ENCODE results near the gene IL12RB1.

DNA sequence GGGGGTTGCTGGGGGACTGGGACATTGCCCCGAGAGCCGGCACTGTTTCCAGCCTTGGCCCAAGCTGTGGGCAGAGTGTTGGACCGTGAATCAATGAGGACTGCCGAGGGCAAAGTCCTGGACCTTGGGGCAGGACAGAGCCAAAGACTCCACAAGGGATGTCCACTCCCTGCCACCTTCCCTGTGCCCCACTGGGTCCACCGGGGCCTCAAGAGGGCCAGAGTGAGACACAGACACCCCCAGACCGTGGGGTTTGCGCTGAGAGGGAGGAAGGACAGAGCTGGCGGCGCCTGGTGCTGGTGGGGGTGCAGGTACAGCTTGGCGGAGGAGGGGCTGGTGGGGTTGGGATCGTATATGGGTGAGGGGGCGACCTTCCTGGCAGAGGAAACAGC lies 22.6 kb upstream of the IL12RB1 start:
- TF ChIP-seq, protein P1, sequence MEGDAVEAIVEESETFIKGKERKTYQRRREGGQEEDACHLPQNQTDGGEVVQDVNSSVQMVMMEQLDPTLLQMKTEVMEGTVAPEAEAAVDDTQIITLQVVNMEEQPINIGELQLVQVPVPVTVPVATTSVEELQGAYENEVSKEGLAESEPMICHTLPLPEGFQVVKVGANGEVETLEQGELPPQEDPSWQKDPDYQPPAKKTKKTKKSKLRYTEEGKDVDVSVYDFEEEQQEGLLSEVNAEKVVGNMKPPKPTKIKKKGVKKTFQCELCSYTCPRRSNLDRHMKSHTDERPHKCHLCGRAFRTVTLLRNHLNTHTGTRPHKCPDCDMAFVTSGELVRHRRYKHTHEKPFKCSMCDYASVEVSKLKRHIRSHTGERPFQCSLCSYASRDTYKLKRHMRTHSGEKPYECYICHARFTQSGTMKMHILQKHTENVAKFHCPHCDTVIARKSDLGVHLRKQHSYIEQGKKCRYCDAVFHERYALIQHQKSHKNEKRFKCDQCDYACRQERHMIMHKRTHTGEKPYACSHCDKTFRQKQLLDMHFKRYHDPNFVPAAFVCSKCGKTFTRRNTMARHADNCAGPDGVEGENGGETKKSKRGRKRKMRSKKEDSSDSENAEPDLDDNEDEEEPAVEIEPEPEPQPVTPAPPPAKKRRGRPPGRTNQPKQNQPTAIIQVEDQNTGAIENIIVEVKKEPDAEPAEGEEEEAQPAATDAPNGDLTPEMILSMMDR (IDR thresholded peaks at IDR 0.05 in 2 of 3, conservative IDR thresholded peaks at IDR 0.05 in 1 of 3; ENCODE audit: control insufficient read depth in 2 of 3, extremely low read depth in 1 of 3, insufficient read depth in 1 of 3, low read depth in 3 of 3, low read length in 3 of 3) = no peak
- TF ChIP-seq EZH2 (IDR thresholded peaks at IDR 0.05; ENCODE audit: borderline replicate concordance, control insufficient read depth, low read depth, low read length) (no peak), ZZZ3 (IDR thresholded peaks at IDR 0.05; ENCODE audit: control insufficient read depth, insufficient read length, low read depth) (no peak), RFX5 (IDR thresholded peaks at IDR 0.05; ENCODE audit: low read depth, low read length) (no peak), SRF (IDR thresholded peaks at IDR 0.05; ENCODE audit: low read depth in 2 of 2, low read length in 2 of 2) (no peak), CEBPB (IDR thresholded peaks at IDR 0.05; ENCODE audit: borderline replicate concordance in 1 of 2, low read depth in 2 of 2, low read length in 2 of 2) (no peak), TCF3 (IDR thresholded peaks at IDR 0.05; ENCODE audit: borderline replicate concordance, insufficient read depth, low read depth, low read length) (no peak), CHD4 (IDR thresholded peaks at IDR 0.05) (no peak), EP300 (IDR thresholded peaks at IDR 0.05; ENCODE audit: borderline replicate concordance in 1 of 2, control insufficient read depth in 1 of 2, low read depth in 2 of 2, low read length in 2 of 2) (no peak), FOS (IDR thresholded peaks at IDR 0.05; ENCODE audit: borderline replicate concordance, extremely low read depth, insufficient read length) (no peak), POLR2AphosphoS5 (IDR thresholded peaks at IDR 0.05; ENCODE audit: low read length) (no peak)
- TF ChIP-seq, protein P2, sequence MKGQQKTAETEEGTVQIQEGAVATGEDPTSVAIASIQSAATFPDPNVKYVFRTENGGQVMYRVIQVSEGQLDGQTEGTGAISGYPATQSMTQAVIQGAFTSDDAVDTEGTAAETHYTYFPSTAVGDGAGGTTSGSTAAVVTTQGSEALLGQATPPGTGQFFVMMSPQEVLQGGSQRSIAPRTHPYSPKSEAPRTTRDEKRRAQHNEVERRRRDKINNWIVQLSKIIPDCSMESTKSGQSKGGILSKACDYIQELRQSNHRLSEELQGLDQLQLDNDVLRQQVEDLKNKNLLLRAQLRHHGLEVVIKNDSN (IDR thresholded peaks at IDR 0.05; ENCODE audit: borderline replicate concordance, extremely low read length, insufficient read depth, low read depth, low read length) = no peak
- TF ChIP-seq, protein P3, sequence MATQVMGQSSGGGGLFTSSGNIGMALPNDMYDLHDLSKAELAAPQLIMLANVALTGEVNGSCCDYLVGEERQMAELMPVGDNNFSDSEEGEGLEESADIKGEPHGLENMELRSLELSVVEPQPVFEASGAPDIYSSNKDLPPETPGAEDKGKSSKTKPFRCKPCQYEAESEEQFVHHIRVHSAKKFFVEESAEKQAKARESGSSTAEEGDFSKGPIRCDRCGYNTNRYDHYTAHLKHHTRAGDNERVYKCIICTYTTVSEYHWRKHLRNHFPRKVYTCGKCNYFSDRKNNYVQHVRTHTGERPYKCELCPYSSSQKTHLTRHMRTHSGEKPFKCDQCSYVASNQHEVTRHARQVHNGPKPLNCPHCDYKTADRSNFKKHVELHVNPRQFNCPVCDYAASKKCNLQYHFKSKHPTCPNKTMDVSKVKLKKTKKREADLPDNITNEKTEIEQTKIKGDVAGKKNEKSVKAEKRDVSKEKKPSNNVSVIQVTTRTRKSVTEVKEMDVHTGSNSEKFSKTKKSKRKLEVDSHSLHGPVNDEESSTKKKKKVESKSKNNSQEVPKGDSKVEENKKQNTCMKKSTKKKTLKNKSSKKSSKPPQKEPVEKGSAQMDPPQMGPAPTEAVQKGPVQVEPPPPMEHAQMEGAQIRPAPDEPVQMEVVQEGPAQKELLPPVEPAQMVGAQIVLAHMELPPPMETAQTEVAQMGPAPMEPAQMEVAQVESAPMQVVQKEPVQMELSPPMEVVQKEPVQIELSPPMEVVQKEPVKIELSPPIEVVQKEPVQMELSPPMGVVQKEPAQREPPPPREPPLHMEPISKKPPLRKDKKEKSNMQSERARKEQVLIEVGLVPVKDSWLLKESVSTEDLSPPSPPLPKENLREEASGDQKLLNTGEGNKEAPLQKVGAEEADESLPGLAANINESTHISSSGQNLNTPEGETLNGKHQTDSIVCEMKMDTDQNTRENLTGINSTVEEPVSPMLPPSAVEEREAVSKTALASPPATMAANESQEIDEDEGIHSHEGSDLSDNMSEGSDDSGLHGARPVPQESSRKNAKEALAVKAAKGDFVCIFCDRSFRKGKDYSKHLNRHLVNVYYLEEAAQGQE (IDR thresholded peaks at IDR 0.05; ENCODE audit: low read depth, low read length) = no peak
- TF ChIP-seq, protein P4, sequence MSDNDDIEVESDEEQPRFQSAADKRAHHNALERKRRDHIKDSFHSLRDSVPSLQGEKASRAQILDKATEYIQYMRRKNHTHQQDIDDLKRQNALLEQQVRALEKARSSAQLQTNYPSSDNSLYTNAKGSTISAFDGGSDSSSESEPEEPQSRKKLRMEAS (IDR thresholded peaks at IDR 0.05; ENCODE audit: low read depth, low read length) = no peak

Data from GM12878 (cell line).